ENCODE results near the gene TLL2.

Gene TLL2

GRCh38 chr10:96462606-96463151 lies 51.0 kb downstream of the TLL2 start:
- no peak for DNase-seq

DNA sequence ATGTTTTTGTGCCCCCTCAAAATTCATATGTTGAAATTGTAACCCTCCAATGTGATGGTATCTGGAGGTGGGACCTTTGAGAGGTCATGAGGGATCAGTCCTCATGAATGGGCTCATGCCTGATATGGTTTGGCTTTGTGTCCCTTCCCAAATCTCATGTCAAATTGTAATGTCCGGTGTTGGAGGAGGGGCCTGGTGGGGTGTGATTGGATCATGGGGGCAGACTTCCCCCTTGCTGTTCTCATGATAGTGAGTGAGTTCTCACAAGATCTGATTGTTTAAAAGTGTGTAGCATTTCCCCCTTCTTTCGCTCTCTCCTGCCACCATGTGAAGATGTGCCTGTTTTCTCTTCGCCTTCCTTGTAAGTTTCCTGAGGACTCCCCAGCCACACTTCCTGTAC lies 53.4 kb downstream of the TLL2 start:
- DNase-seq, result no peak

DNA sequence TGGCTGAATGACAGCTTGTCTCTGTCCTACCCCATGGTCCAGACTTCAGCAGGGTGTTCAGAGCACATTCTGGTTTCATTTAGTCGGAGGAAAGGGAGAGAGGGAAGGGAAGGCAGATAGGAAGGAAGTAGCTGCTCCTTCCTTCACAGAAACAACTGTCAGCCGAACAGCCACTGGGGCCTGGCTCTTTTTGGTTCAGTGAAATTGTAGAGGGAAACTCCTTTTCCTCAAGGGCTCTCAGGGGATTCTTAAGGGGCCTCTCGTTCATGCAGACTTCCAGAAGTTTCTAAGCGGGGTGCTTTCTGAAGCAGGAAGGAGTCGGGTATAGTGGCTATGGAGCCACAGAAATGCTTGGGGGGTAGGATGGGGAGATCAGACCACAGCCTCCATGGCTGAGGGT lies 56.4 kb downstream of the TLL2 start:
- DNase-seq, result no peak

DNA sequence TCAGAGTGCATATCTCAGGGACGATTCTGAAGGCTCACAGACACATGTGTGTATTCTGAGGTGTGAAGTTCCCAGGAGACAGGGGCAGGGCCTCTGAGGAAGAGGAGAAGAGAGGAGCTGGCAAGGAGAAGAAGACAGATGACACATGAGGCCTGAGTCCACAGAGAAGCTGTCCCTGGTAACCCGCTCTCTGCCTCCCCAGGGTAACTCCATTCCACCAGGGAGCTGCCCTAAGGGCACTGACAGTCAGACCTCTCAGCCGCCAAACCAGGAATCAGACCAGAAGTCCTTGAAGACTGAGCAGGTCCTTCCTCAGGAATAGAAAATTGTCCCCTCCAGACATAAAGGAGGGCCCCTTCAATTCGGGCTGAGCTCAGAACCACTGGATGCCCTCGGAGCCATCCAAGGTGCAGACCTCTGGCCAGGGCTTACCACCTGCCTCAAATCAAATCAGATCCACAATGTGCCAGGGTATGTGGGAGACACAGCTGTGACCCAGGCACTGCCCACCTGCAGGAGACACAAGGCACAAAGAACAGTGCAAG lies 57.4 kb downstream of the TLL2 start:
- DNase-seq, result no peak

DNA sequence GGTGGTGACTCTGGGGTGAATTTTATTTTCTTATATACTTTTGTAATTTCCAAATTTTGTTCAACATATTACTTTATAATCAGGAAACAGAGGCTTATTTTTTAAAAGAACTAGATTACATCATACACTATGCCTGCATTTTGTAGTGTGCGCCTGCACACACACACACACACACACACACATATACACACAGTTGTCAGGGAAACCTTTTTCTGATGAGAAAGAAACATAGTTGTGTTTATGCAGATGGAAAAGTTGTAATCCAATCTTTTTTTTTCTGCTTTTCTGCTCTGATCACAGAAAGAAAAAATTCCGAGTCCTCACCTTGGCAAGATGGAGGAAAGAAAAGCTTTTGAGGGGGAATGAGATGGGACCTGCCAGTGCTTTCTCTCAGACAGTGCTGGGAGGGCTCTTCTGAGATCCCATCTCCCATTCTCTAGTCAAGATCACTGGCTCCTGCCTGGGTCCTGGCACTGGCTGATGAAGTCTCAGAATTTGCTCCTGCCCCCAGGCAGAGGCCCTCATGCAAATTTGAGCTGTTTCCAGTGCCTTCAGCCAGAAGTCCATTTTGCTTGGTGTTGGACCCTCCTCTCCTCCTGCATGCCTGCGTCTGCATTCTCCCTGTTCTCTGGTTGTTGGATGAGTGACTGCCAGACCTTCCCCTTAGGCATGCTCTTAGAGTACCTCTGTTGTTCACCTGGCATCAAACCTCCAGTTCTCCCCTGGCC lies 59.7 kb downstream of the TLL2 start:
- no peak for DNase-seq

GRCh38 chr10:96452494-96453153 lies 61.1 kb downstream of the TLL2 start:
- no peak for DNase-seq

DNA sequence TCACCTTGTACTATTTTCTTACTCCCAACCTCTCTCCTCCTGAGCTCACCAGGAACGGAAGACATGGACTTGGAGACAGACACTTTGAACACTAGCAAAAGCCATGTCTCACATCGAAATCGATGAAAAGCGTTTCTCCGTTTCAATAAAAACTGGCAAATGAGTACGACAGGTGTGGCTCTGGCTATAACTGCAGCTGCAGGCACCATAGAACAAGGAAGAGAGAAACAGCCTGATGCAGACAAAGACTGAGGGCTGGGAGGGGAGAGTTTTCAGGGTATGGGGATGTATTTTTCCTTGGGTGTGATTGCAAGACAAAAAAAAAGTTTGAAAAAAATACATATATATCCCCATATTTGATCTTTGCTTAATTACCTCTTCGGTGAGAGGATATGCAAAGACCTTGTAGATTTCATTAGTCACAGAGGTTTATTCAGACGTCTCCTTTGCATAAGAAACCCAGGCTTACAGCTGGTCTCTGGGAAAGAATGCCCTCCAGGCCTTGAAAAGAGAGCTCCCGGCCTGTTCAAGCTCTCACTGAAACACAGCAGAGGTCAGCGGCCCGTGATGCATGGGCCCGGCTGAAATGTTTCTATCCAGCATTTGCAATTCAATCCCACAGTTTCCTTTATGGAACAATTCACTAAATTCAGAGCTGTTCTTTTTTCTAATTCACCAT lies 63.1 kb downstream of the TLL2 start:
- DNase-seq, result no peak

- no peak for DNase-seq
Observed at GRCh38 chr10:96448558-96448957, 65.2 kb downstream of the TLL2 start.

DNA sequence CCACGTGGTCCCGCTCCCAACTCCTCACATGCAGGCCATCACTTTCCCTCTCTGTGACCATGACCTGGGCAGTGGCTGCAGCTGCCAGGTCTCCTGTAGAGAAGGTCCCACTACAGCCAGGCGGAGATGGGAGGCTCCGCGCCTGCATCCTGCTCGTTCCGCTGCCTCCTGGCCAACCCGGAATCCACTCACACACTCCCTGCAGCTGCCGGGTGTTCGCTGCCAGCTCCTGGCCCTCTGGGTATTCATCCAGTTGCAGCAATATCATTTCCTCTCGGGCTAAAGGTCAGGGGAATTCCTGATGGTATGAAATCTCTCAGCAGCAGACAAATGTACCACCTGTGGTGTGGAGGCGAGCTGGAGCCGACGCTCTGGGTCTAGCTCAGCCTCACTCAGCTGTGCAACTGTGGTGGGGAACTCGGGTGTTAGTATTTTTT lies 65.7 kb downstream of the TLL2 start:
- DNase-seq, result no peak

DNA sequence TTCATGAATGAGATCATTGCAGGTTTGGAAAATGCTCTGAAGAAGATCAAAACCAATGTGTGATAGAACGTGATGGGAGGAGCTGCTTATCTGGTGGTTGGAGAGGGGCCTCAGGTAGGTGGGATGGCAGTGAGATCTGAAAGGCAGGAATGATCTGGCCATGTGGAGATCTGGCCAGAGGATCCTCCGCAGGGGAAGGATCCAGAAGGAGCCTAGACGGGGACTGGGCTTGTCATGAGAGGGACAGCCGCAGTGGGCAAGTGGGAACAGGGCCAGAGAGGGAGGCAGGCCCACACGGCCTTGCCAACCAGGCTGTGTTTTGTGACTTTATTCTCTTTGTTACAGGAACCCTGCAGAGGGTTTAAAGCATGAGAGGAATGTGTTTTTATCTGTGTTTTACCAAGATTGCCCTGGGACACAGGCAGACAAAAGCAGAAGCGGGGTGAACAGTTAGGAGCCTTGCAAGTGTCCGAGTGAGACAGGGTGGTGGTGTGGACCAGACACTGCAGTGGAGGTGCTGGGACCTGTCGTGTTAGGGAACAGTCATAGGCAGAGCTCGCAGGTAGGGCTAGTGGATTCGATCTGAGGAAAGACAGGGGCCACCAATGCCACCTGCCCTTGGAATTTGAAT lies 66.6 kb downstream of the TLL2 start:
- no peak for DNase-seq

- DNase-seq, result no peak
Observed at GRCh38 chr10:96441987-96442643, 71.6 kb downstream of the TLL2 start.

DNA sequence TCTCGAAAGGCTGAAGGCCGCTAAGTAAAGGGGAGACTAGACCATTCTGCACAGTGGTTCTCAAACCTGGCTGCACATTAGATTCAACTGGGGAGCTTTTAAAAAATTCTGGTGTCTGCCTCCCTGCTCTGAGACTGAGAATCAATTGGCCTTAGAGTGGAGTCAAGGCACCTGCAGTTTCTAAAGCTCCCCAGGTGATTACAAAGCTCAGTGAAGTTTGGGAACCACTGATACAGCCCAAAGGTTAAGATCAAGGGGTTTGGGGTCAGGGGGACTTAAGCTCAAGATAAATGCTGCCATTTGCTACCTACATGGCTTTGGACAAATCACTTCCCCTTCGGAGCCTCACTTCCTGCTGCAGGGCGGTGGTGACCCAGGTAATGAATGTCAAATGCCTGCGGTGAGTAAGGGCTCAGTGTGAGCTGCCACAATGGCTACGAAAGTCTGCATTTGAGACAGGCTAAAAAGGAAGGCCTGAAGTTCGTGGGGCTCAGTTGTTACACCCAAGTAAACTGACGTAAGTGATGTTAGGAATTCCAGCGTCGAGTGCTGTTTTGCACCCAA lies 72.3 kb downstream of the TLL2 start:
- no peak for DNase-seq

- DNase-seq, result no peak
Observed at GRCh38 chr10:96440361-96441292, 73.1 kb downstream of the TLL2 start.

- DNase-seq, result no peak
Observed at GRCh38 chr10:96439725-96440124, 74.0 kb downstream of the TLL2 start.

- DNase-seq, result no peak
Observed at GRCh38 chr10:96436035-96436434, 77.7 kb downstream of the TLL2 start.

DNA sequence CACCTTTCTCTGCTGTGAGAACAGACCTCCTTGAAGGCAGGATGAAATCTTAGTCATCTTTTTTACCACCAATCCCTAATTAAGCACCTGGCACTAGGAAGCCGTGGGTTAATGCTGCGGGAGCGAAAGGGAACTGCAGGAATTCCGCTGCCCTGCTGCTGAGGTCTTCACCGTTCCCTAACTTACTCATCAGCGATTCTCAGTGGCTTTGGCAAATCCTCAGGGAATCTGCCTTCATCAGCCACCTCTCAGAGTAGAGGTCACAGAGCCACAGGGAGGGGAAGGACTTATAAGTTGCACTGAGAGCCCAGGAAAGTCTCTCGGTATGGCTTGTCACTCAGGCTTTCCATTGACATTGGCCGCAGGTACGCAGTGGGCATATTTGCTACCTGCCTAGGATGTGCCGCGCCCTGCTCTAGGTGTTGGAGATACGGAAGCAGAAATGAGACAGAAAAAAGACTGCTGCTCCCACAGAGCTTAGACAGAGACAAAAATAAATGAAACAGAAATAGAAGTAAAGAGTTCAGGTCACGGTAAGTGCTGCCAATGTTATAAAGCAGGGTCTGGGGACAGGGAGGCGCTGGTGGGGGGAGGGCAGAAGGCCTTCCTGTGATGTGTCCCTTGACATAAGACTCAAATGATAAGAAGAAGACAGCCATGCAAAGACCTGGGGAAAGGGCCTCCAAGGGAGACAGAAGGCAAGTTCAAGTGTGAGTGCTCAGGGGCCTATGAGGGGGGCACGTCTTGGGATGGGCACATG lies 82.3 kb downstream of the TLL2 start:
- DNase-seq, result no peak

GRCh38 chr10:96427291-96427690 lies 86.4 kb downstream of the TLL2 start:
- no peak for DNase-seq

GRCh38 chr10:96422525-96422924 lies 91.2 kb downstream of the TLL2 start:
- no peak for DNase-seq

GRCh38 chr10:96421995-96422394 lies 91.7 kb downstream of the TLL2 start:
- DNase-seq, result no peak
